Tibial nerve (tissue), 4 donors: ENCODE measurements around the gene TFPT. TPM values are rescaled to one million over a fixed set of nuclear protein-coding genes. Genes with fewer than 3 reads are reported as not detected.

Experiments used
- DNase-seq, 2 donors: peaks; one replicate each; pipeline ENCODE4 v3.0.0-alpha.2; 2019; ENCODE audit warnings: low spot score in 2 of 2
- H3K27ac ChIP-seq, 4 donors: fragments of 200-600 bp; sonication (generic) in 3 of 4; one replicate each; pipeline ENCODE4 v1.5.1; 2017 to 2019; ENCODE audit warnings: mild to moderate bottlenecking in 1 of 4
- H3K27me3 ChIP-seq, 2 donors: fragments of 200-600 bp; sonication (generic) in 1 of 2; one replicate each; pipeline versions ENCODE4 v1.5.1 to v1.6.0; 2017 to 2019
- H3K36me3 ChIP-seq, 3 donors: fragments of 200-600 bp; sonication (generic); one replicate each; pipeline ENCODE4 v1.5.1; 2018 to 2019
- H3K4me1 ChIP-seq, 4 donors: fragments of 200-600 bp; sonication (generic) in 3 of 4; one replicate each; pipeline ENCODE4 v1.5.1; 2017 to 2019
- H3K4me3 ChIP-seq, 4 donors: fragments of 200-600 bp; sonication (generic) in 3 of 4; one replicate each; pipeline ENCODE4 v1.5.1; 2017 to 2019; ENCODE audit warnings: mild to moderate bottlenecking in 1 of 4, moderate library complexity in 1 of 4
- H3K9me3 ChIP-seq, 4 donors: fragments of 200-600 bp; sonication (generic) in 3 of 4; one replicate each; pipeline ENCODE4 v1.5.1; 2017 to 2019
- EP300 ChIP-seq, 2 donors: sonication (generic); formaldehyde crosslinking; IDR thresholded peaks; one replicate each; pipeline ENCODE4 v1.6.1; 2017; ENCODE audit warnings: antibody characterized with exemption in 2 of 2, mild to moderate bottlenecking in 1 of 2
- POLR2A ChIP-seq, 2 donors: fragments of 450-650 bp; IDR thresholded peaks; one replicate each; pipeline ENCODE4 v1.6.1; 2017; ENCODE audit warnings: antibody characterized with exemption in 2 of 2, mild to moderate bottlenecking in 2 of 2, moderate library complexity in 2 of 2
- WGBS, 2 donors: methylation state at CpG; one replicate each; pipeline ENCODE4 v1.1.5; 2018; 5-methylcytosine and 5-hydroxymethylcytosine counted together
- total RNA-seq, 4 donors: library from RNA; depleted of rRNA; stranded (reverse); fragments of >200 nt; gene quantifications; one replicate each; pipeline ENCODE4 v1.1.0, GENCODE V29; 2016
- TF ChIP-seq, protein P1 (sequence below), 5 experiments: fragments of 200-600 bp in 3 of 5; fragments of 450-650 bp in 2 of 5; sonication (generic) in 3 of 5; IDR thresholded peaks; one replicate each; pipeline ENCODE4 v1.5.1; 2016 to 2019; ENCODE audit warnings: antibody characterized with exemption in 5 of 5, mild to moderate bottlenecking in 3 of 5, moderate library complexity in 2 of 5

The TFPT gene
- total RNA-seq, 4 donors from 2014 or later, result 9.6 to 19.0 (median 13.5) TPM

DNA sequence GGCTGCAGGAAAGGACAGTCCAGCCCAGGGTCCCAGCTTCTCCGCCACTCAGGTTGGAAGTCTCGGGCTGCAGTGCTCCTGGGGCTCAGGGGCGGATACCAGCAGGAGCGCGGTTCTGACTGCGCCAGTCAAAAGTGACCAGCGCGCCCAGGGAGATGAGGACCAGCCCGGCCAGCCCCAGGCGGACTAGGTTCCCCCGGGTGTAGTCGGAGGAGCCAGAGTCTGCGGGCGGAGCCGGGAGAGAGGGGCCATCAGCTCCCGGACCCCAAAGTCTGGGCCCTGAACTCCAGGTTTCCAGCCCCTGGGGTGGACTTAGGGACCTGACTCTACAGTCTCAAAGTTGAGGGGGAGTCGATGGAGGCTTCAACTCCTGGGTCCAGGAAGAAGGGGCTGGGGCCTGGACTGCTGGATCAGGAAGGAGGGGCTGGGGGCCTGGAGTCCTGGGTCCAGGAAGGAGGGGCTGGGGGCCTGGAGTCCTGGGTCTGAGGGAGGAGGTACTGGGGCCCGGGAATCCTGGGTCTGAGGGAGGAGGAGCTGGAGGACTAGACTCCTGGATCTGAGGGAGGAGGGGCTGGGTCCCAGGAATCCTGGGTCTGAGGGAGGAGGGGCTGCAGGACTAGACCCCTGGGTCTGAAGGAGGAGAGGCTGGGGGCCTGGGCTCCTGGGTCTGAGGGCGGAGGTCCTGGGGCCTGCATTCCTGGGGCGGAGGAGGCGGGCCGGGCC lies 20.2 kb downstream of the TFPT start:
- no peak for DNase-seq
- TF ChIP-seq POLR2A (IDR thresholded peaks at IDR 0.05) (no peak), EP300 (IDR thresholded peaks at IDR 0.05) (no peak)
- TF ChIP-seq, protein P1, sequence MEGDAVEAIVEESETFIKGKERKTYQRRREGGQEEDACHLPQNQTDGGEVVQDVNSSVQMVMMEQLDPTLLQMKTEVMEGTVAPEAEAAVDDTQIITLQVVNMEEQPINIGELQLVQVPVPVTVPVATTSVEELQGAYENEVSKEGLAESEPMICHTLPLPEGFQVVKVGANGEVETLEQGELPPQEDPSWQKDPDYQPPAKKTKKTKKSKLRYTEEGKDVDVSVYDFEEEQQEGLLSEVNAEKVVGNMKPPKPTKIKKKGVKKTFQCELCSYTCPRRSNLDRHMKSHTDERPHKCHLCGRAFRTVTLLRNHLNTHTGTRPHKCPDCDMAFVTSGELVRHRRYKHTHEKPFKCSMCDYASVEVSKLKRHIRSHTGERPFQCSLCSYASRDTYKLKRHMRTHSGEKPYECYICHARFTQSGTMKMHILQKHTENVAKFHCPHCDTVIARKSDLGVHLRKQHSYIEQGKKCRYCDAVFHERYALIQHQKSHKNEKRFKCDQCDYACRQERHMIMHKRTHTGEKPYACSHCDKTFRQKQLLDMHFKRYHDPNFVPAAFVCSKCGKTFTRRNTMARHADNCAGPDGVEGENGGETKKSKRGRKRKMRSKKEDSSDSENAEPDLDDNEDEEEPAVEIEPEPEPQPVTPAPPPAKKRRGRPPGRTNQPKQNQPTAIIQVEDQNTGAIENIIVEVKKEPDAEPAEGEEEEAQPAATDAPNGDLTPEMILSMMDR (IDR thresholded peaks at IDR 0.05), result no peak
- Histone ChIP-seq H3K27me3 (peaks cover 0 to 32% of the 10 kb centered on the region in 2 donors), H3K9me3 (no peaks in the 10 kb centered on the region), H3K4me3 (peak overlapping the region in 2 of 4 donors; percentile 43 to 51), H3K36me3 (no peaks in the 10 kb centered on the region), H3K27ac (peak overlapping the region in 1 of 4 donors; percentile 50), H3K4me1 (peaks cover 0 to 10% (median 6%) of the 10 kb centered on the region in 4 donors)
- WGBS, 2 donors, result 56 to 71% methylated on average over 14 to 22 of the region's 22 CpGs

DNA sequence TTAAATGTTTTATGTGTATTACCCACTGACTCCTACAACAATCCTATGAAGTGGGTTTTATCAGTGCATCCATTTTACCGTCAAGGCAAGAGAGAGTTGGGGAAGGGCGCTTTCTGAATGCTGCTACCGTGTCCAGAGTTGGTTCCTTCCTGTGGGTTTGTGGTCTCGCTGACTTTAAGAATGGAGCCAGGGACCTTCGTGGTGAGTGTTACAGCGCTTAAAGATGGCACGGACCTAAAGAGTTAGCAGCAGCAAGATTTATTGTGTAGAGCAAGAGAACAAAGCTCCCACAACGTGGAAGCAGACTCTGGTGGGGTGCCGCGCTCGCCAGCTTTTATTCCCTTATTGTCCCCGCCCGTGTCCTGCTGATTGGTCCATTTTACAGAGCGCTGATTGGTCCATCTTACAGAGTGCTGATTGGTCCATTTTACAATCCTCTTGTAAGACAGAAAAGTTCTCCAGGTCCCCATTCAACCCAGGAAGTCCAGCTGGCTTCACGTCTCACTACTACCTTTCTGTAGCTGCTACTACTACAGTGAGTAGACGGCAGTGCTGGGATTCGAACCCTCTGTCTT lies 20.9 kb downstream of the TFPT start:
- no peak overlapping the region for H3K27ac ChIP-seq
- no peak for DNase-seq
- no peaks in the 10 kb centered on the region for H3K9me3 ChIP-seq
- H3K4me1 ChIP-seq, result peaks cover 0 to 10% (median 6%) of the 10 kb centered on the region in 4 donors
- no peaks in the 10 kb centered on the region for H3K36me3 ChIP-seq
- peaks cover 0 to 32% of the 10 kb centered on the region in 2 donors for H3K27me3 ChIP-seq
- no peak overlapping the region for H3K4me3 ChIP-seq
- 80 to 84% methylated on average over 17 of the region's 17 CpGs for WGBS, 2 donors
- TF ChIP-seq, protein P1 (IDR thresholded peaks at IDR 0.05), result no peak
- TF ChIP-seq EP300 (IDR thresholded peaks at IDR 0.05) (no peak), POLR2A (IDR thresholded peaks at IDR 0.05) (no peak)

DNA sequence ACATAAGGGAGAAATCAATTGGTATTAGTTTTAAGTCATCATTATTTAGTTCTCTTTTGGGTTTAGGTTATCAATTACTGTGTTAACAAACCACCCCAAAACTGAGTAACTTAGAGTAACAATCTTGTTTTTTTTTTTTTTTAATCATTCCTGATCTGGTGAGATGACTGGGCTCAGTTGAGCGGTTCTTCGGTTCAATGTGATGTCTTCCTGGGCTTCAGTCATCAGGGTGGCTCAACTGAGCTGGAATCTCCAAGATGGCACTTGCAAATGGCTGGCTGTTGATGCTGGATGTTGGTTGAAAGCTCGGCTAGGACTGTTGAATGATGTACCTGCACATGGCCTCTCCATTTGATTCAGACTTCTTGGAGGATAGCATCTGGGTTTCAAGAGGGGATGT lies 31.0 kb downstream of the TFPT start:
- no peaks in the 10 kb centered on the region for H3K36me3 ChIP-seq
- no peaks in the 10 kb centered on the region for H3K27me3 ChIP-seq
- peaks cover 0 to 33% (median 1%) of the 10 kb centered on the region in 4 donors for H3K9me3 ChIP-seq
- no peak overlapping the region for H3K27ac ChIP-seq
- no peak for DNase-seq
- no peaks in the 10 kb centered on the region for H3K4me1 ChIP-seq
- WGBS, 2 donors, result 80 to 89% methylated on average over 3 of the region's 3 CpGs
- TF ChIP-seq, protein P1 (IDR thresholded peaks at IDR 0.05), result no peak
- no peak for TF ChIP-seq EP300 (IDR thresholded peaks at IDR 0.05)
- TF ChIP-seq POLR2A (IDR thresholded peaks at IDR 0.05), result no peak
- no peak overlapping the region for H3K4me3 ChIP-seq

DNA sequence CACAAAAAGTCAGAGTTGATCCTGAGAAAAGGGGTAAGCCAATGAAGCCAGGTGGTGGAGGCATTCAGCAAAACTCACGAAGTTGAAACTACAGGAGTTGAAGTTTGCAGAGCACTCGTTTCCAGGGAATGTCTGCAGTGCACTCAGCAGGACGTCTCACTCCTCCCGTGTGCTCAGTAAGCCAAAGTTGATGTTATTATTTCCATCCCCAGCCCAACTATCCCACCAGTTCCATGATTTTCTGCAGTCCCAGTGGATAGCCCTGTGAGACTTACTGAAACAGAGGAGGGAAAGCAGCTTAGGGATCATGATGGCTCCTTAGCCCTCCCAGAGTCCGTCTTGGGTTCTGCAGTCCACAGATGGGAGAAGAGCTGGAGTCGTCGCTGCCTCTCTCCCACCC lies 34.4 kb downstream of the TFPT start, which contains the start of gene TARM1:
Gene TARM1 (minus strand): TSS at position 334 of the 400 bp plus-strand sequence. CDS start 25 bp downstream, at position 309.
- Histone ChIP-seq H3K9me3 (peaks cover 0 to 38% (median 1%) of the 10 kb centered on the region in 4 donors), H3K27me3 (no peaks in the 10 kb centered on the region), H3K4me3 (no peak within 1 kb of the TSS), H3K4me1 (no peaks in the 10 kb centered on the region), H3K27ac (no peak within 1 kb of the TSS), H3K36me3 (no peaks in the 10 kb centered on the region)
- no peak for DNase-seq
- TF ChIP-seq, protein P1 (IDR thresholded peaks at IDR 0.05), result no peak
- TF ChIP-seq POLR2A (IDR thresholded peaks at IDR 0.05) (no peak), EP300 (IDR thresholded peaks at IDR 0.05) (no peak)
- WGBS, 2 donors, result 74 to 79% methylated on average over 7 of the region's 7 CpGs

DNA sequence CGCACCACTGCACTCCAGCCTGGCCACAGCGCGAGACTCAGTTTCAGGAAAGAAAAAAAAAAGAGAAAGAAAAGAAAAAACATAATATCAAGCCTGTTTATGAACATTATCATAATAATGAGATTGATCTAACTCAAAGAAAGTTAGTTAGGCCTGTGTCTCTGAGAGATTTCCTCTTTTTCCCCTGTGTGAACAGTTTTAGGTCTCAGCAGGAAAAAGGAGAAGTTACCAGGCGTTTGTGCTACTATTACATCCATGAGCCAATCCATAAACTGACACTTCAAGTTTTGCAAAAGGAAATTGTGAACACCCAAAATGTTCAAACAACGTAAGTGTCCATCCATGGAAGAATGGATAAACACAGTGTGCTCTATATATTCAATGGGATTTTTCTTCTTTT lies 38.1 kb downstream of the TFPT start:
- no peak for DNase-seq
- 79 to 84% methylated on average over 5 of the region's 5 CpGs for WGBS, 2 donors

More for the DNA sequence above, 38.1 kb downstream of the TFPT start:
- Histone ChIP-seq H3K27me3 (no peaks in the 10 kb centered on the region), H3K9me3 (peaks cover 0 to 32% (median 0%) of the 10 kb centered on the region in 4 donors), H3K27ac (no peak overlapping the region), H3K36me3 (no peaks in the 10 kb centered on the region), H3K4me3 (no peak overlapping the region), H3K4me1 (no peaks in the 10 kb centered on the region)
- TF ChIP-seq POLR2A (IDR thresholded peaks at IDR 0.05) (no peak), EP300 (IDR thresholded peaks at IDR 0.05) (no peak)
- TF ChIP-seq, protein P1 (IDR thresholded peaks at IDR 0.05), result no peak
